Loucy (cell line): ENCODE measurements around the gene RNU6-9.

Experiments used
- H2AFZ ChIP-seq: fragments of 200-600 bp; sonication (generic); 2 replicates; pipeline ENCODE4 v1.6.0; 2016; ENCODE audit warnings: antibody characterized with exemption, mild to moderate bottlenecking, low read length, moderate library complexity
- H3F3A ChIP-seq: fragments of 200-600 bp; 2 replicates; pipeline ENCODE4 v1.6.0; 2016; ENCODE audit warnings: antibody characterized with exemption, low read depth, mild to moderate bottlenecking
- H3K27me3 ChIP-seq: fragments of 200-600 bp; sonication (generic); 2 replicates; pipeline ENCODE4 v1.6.1; 2014; ENCODE audit warnings: low read length, mild to moderate bottlenecking; ENCODE audit not compliant: insufficient read depth, poor library complexity, severe bottlenecking
- H3K36me3 ChIP-seq: fragments of 200-600 bp; sonication (generic); 2 replicates; pipeline ENCODE4 v1.6.1; 2016; ENCODE audit warnings: low read length; ENCODE audit not compliant: insufficient read depth
- H3K4me1 ChIP-seq: fragments of 200-600 bp; sonication (generic); 2 replicates; pipeline ENCODE4 v1.5.1; 2014; ENCODE audit warnings: low read length, mild to moderate bottlenecking; ENCODE audit not compliant: insufficient read depth, poor library complexity, severe bottlenecking
- H3K4me2 ChIP-seq: fragments of 200-600 bp; sonication (generic); 2 replicates; pipeline ENCODE4 v1.6.0; 2014; ENCODE audit warnings: antibody characterized with exemption, low read length, low read depth, mild to moderate bottlenecking; ENCODE audit not compliant: poor library complexity, severe bottlenecking
- H3K4me3 ChIP-seq: fragments of 200-600 bp; sonication (generic); 2 replicates; pipeline ENCODE4 v1.5.1; 2014; ENCODE audit warnings: low read length, mild to moderate bottlenecking, mixed read lengths; ENCODE audit not compliant: poor library complexity, severe bottlenecking
- H3K79me2 ChIP-seq: fragments of 200-600 bp; sonication (generic); 2 replicates; pipeline ENCODE4 v1.6.1; 2014; ENCODE audit warnings: low read length; ENCODE audit not compliant: insufficient read depth
- H3K9ac ChIP-seq: fragments of 200-600 bp; sonication (generic); 2 replicates; pipeline ENCODE4 v1.6.0; 2014; ENCODE audit warnings: mild to moderate bottlenecking, low read depth, low read length, moderate library complexity; ENCODE audit not compliant: poor library complexity, severe bottlenecking
- H3K9me2 ChIP-seq: fragments of 200-600 bp; sonication (generic); replicated peaks from 2 replicates; pipeline ENCODE4 v1.6.1; 2016; ENCODE audit warnings: low read depth, low read length, mixed read lengths
- H3K9me3 ChIP-seq: fragments of 200-600 bp; sonication (generic); 2 replicates; pipeline ENCODE4 v1.6.1; 2014; ENCODE audit warnings: mild to moderate bottlenecking, antibody characterized with exemption, low read length, low read depth; ENCODE audit not compliant: insufficient read depth
- H4K20me1 ChIP-seq: fragments of 200-600 bp; sonication (generic); 2 replicates; pipeline ENCODE4 v1.6.0; 2014; ENCODE audit warnings: antibody characterized with exemption, low read length, mild to moderate bottlenecking; ENCODE audit not compliant: insufficient read depth, poor library complexity, severe bottlenecking
- CTCF ChIP-seq: fragments of 200-600 bp; sonication (generic); conservative IDR thresholded peaks from 2 replicates; pipeline ENCODE4 v1.5.1; 2014; ENCODE audit warnings: mild to moderate bottlenecking, antibody characterized with exemption, low read length
- EZH2phosphoT487 ChIP-seq: fragments of 200-600 bp; IDR thresholded peaks from 2 replicates; pipeline ENCODE4 v1.6.1; 2018; ENCODE audit warnings: antibody characterized with exemption, mild to moderate bottlenecking, moderate library complexity, borderline replicate concordance

Gene RNU6-9

GRCh38 chr19:941292-942132 lies 48.2 kb downstream of the RNU6-9 start:
- Histone ChIP-seq H3K36me3 (peaks cover 5% of the 10 kb centered on the region; the same call in 1 of the 2 replicates), H3K9me2 (no peaks in the 10 kb centered on the region), H4K20me1 (peaks cover 9% of the 10 kb centered on the region), H3K27me3 (no peaks in the 10 kb centered on the region), H3K4me2 (no peak overlapping the region), H3K9me3 (no peaks in the 10 kb centered on the region), H3K4me1 (no peaks in the 10 kb centered on the region), H3K79me2 (peaks cover 22% of the 10 kb centered on the region; the same call in 1 of the 2 replicates), H3K9ac (no peak overlapping the region), H3K4me3 (no peak overlapping the region), H3F3A (no peaks in the 10 kb centered on the region), H2AFZ (no peak overlapping the region)
- no peak for TF ChIP-seq CTCF
- TF ChIP-seq EZH2phosphoT487: no peak

- Histone ChIP-seq H3K4me1 (no peaks in the 10 kb centered on the region), H4K20me1 (peaks cover 7% of the 10 kb centered on the region), H3K9ac (no peak overlapping the region), H3K36me3 (peaks cover 5% of the 10 kb centered on the region; the same call in 1 of the 2 replicates), H3K9me3 (no peaks in the 10 kb centered on the region), H3K9me2 (no peaks in the 10 kb centered on the region), H3K4me2 (no peak overlapping the region), H3K27me3 (no peaks in the 10 kb centered on the region), H3F3A (no peaks in the 10 kb centered on the region), H2AFZ (no peak overlapping the region), H3K79me2 (peaks cover 22% of the 10 kb centered on the region; the same call in 1 of the 2 replicates), H3K4me3 (no peak overlapping the region)
- TF ChIP-seq EZH2phosphoT487: no peak
- no peak for TF ChIP-seq CTCF
Observed at GRCh38 chr19:942133-942645, 48.9 kb downstream of the RNU6-9 start.
